HepG2 (cell line): ENCODE results near the gene ZNF282. TPM values are rescaled to one million over a fixed set of nuclear protein-coding genes. Genes with fewer than 3 reads are reported as not detected.

Experiments used
- FOXM1 ChIP-seq: sonication (generic); formaldehyde crosslinking; IDR thresholded peaks from 2 replicates; pipeline ENCODE4 v1.5.0; 2020; ENCODE audit warnings: missing genetic modification reagents
- FUBP1 ChIP-seq: sonication (generic); formaldehyde crosslinking; IDR thresholded peaks from 2 replicates; pipeline ENCODE4 v1.5.1; 2020; ENCODE audit warnings: missing genetic modification reagents, mild to moderate bottlenecking, borderline replicate concordance
- GTF3A ChIP-seq: sonication (generic); formaldehyde crosslinking; conservative IDR thresholded peaks from 2 replicates; pipeline ENCODE4 v1.4.0; 2020; ENCODE audit warnings: mild to moderate bottlenecking, missing genetic modification reagents
- HOXA3 ChIP-seq: sonication (generic); formaldehyde crosslinking; IDR thresholded peaks from 2 replicates; pipeline ENCODE4 v1.5.0; 2020; ENCODE audit warnings: missing genetic modification reagents
- HOXA9 ChIP-seq: sonication (generic); formaldehyde crosslinking; IDR thresholded peaks from 2 replicates; pipeline ENCODE4 v1.8.1; 2022; ENCODE audit warnings: missing genetic modification reagents, mild to moderate bottlenecking, moderate library complexity, borderline replicate concordance
- JDP2 ChIP-seq: sonication (generic); formaldehyde crosslinking; IDR thresholded peaks from 2 replicates; pipeline ENCODE4 v1.8.1; 2022; ENCODE audit warnings: missing genetic modification reagents, borderline replicate concordance
- MAX ChIP-seq: IDR thresholded peaks from 2 replicates; pipeline ENCODE4 v1.6.1; 2012; ENCODE audit warnings: inconsistent platforms
- MED8 ChIP-seq: sonication (generic); formaldehyde crosslinking; IDR thresholded peaks from 2 replicates; pipeline ENCODE4 v1.8.1; 2023; ENCODE audit warnings: mild to moderate bottlenecking, missing genetic modification reagents; ENCODE audit not compliant: insufficient replicate concordance
- MIER2 ChIP-seq: IDR thresholded peaks from 2 replicates; pipeline ENCODE4 v1.6.1; 2016; ENCODE audit warnings: missing biosample characterization, missing genetic modification reagents
- NCOA2 ChIP-seq: sonication (generic); formaldehyde crosslinking; IDR thresholded peaks from 2 replicates; pipeline ENCODE4 v1.8.0; 2022; ENCODE audit warnings: inconsistent platforms
- PAF1 ChIP-seq: IDR thresholded peaks from 2 replicates; pipeline ENCODE4 v1.6.1; 2016; ENCODE audit warnings: missing genetic modification reagents, missing compliant biosample characterization
- PRDM15 ChIP-seq: sonication (generic); formaldehyde crosslinking; IDR thresholded peaks from 2 replicates; pipeline ENCODE4 v1.4.0; 2020; ENCODE audit warnings: missing genetic modification reagents
- PRMT3 ChIP-seq: sonication (generic); formaldehyde crosslinking; IDR thresholded peaks from 2 replicates; pipeline ENCODE4 v1.8.1; 2022; ENCODE audit warnings: low read depth, mild to moderate bottlenecking, moderate library complexity, missing genetic modification reagents, borderline replicate concordance
- REXO4 ChIP-seq: sonication (generic); formaldehyde crosslinking; IDR thresholded peaks from 2 replicates; pipeline ENCODE4 v1.8.0; 2022; ENCODE audit warnings: missing genetic modification reagents, mild to moderate bottlenecking, borderline replicate concordance
- SNAPC5 ChIP-seq: sonication (generic); formaldehyde crosslinking; IDR thresholded peaks from 2 replicates; pipeline ENCODE4 v1.8.1; 2023; ENCODE audit warnings: mild to moderate bottlenecking, missing genetic modification reagents, borderline replicate concordance
- TERF1 ChIP-seq: sonication (generic); formaldehyde crosslinking; IDR thresholded peaks from 2 replicates; pipeline ENCODE4 v1.8.0; 2022; ENCODE audit warnings: mild to moderate bottlenecking, missing genetic modification reagents, moderate library complexity
- ZBTB38 ChIP-seq: sonication (generic); formaldehyde crosslinking; IDR thresholded peaks from 2 replicates; pipeline ENCODE4 v1.5.1; 2020; ENCODE audit warnings: mild to moderate bottlenecking, missing genetic modification reagents
- ZNF225 ChIP-seq: sonication (generic); formaldehyde crosslinking; IDR thresholded peaks from 2 replicates; pipeline ENCODE4 v1.4.0; 2020; ENCODE audit warnings: mild to moderate bottlenecking, missing genetic modification reagents
- ZNF441 ChIP-seq: sonication (generic); formaldehyde crosslinking; IDR thresholded peaks from 2 replicates; pipeline ENCODE4 v1.7.0; 2021; ENCODE audit warnings: missing genetic modification reagents, borderline replicate concordance
- ZNF446 ChIP-seq: sonication (generic); formaldehyde crosslinking; IDR thresholded peaks from 2 replicates; pipeline ENCODE4 v1.5.0; 2020; ENCODE audit warnings: mild to moderate bottlenecking, missing genetic modification reagents
- ZNF75D ChIP-seq: sonication (generic); formaldehyde crosslinking; IDR thresholded peaks from 2 replicates; pipeline ENCODE4 v1.8.1; 2023; ENCODE audit warnings: missing genetic modification reagents, mild to moderate bottlenecking, borderline replicate concordance
- ZNF772 ChIP-seq: sonication (generic); formaldehyde crosslinking; IDR thresholded peaks from 2 replicates; pipeline ENCODE4 v1.5.0; 2020; ENCODE audit warnings: mild to moderate bottlenecking, missing genetic modification reagents
- polyA plus RNA-seq, 8 experiments: library from polyadenylated mRNA; depleted of rRNA in 3 of 8; stranded (reverse) in 7 of 8; unstranded in 1 of 8; fragments of >200 nt; fragmentation: Illumina TruSeq in 4 of 8; extraction: Trizol in 4 of 8; gene quantifications; 2 replicates each; pipeline versions ENCODE4 v1.2.1 to v1.2.3, GENCODE V29; 2011 to 2016; ENCODE audit warnings: low read depth in 4 of 8, missing spikeins in 1 of 8, mixed read lengths in 1 of 8; ENCODE audit not compliant: insufficient read depth in 1 of 8
- total RNA-seq, 5 experiments: library from RNA; depleted of rRNA; stranded (reverse); fragments of >200 nt; fragmentation: Illumina TruSeq; extraction: Trizol; gene quantifications; 2 replicates each; pipeline ENCODE4 v1.2.3, GENCODE V29; 2016; ENCODE audit warnings: low read depth in 1 of 5

Gene ZNF282
- total and polyA plus RNA-seq, 2 of the 13 experiments (the other 11 are each of a cell fraction or from before 2014, with no cell fraction given) = 9.1 to 20.9 TPM

- TF ChIP-seq PRDM15 (CRISPR knock-in tag) (peak; percentile 66), ZNF772 (CRISPR knock-in tag) (no peak), ZBTB38 (peak; percentile 79; the same call in 1 of the 2 replicates), ZNF225 (CRISPR knock-in tag) (peak; percentile 78; the same call in 1 of the 2 replicates), ZNF441 (CRISPR knock-in tag) (peak; percentile 92), MAX (peak; percentile 100), TERF1 (CRISPR knock-in tag) (no peak; the same call in 1 of the 2 replicates), GTF3A (CRISPR knock-in tag) (no peak), ZNF75D (no peak; the same call in 1 of the 2 replicates), FUBP1 (CRISPR knock-in tag) (no peak), SNAPC5 (CRISPR knock-in tag) (no peak), JDP2 (CRISPR knock-in tag) (peak; percentile 43; the same call in 1 of the 2 replicates), HOXA9 (peak; percentile 94), PRMT3 (CRISPR knock-in tag) (peak; percentile 99), MED8 (CRISPR knock-in tag) (no peak), HOXA3 (CRISPR knock-in tag) (peak; percentile 85; the same call in 1 of the 2 replicates), MIER2 (CRISPR knock-in tag) (no peak), REXO4 (CRISPR knock-in tag) (peak; percentile 42; the same call in 1 of the 2 replicates), PAF1 (CRISPR knock-in tag) (no peak), ZNF446 (peak; percentile 98; the same call in 1 of the 2 replicates), NCOA2 (peak; percentile 47; the same call in 1 of the 2 replicates), FOXM1 (CRISPR knock-in tag) (no peak)
Observed at GRCh38 chr7:149261829-149262617, 66.7 kb downstream of the ZNF282 start, which contains the start of gene ZNF783 (continued).
